ENCODE results near the gene TENM3. TPM values are rescaled to one million over a fixed set of nuclear protein-coding genes. Genes with fewer than 3 reads are reported as not detected.
A peak's percentile ranks its signal among the peaks of the same experiment; 100 is the strongest.

Gene TENM3
- total RNA-seq, 4 donors from 2014 or later: 0.64 to 5.5 (median 2.1) TPM

DNA sequence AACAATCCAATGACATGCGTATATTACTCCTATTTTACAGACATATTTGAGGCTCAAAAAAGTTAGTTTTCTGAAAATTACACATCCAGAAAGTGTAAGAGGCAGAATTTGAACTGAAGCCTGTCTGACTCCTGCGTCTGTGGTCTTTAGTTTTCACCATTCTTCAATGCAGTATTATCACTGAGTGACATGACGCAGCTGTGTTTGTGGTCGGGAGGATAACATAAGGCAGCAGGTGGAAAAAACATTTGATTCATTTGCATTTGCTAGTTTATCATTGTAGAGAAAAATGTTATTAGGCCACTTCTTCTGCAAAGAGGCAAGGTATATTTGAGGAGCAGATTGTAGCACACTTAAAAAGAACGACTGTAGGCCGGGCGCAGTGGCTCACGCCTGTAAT is 186.7 kb downstream of the TENM3 start:
- Histone ChIP-seq H3K27me3 (no peaks in the 10 kb centered on the region), H3K27ac (no peak overlapping the region), H3K9me3 (no peaks in the 10 kb centered on the region), H3K4me1 (no peaks in the 10 kb centered on the region), H3K4me3 (no peak overlapping the region), H3K36me3 (no peaks in the 10 kb centered on the region)
- WGBS, 2 donors: 78 to 86% methylated on average over 8 of the region's 8 CpGs
- no peak for DNase-seq
- intact Hi-C loops (cut with DNase I): no loop called here
- TF ChIP-seq POLR2A (IDR thresholded peaks at IDR 0.05): no peak
- TF ChIP-seq, protein P1, sequence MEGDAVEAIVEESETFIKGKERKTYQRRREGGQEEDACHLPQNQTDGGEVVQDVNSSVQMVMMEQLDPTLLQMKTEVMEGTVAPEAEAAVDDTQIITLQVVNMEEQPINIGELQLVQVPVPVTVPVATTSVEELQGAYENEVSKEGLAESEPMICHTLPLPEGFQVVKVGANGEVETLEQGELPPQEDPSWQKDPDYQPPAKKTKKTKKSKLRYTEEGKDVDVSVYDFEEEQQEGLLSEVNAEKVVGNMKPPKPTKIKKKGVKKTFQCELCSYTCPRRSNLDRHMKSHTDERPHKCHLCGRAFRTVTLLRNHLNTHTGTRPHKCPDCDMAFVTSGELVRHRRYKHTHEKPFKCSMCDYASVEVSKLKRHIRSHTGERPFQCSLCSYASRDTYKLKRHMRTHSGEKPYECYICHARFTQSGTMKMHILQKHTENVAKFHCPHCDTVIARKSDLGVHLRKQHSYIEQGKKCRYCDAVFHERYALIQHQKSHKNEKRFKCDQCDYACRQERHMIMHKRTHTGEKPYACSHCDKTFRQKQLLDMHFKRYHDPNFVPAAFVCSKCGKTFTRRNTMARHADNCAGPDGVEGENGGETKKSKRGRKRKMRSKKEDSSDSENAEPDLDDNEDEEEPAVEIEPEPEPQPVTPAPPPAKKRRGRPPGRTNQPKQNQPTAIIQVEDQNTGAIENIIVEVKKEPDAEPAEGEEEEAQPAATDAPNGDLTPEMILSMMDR (IDR thresholded peaks at IDR 0.05): no peak

DNA sequence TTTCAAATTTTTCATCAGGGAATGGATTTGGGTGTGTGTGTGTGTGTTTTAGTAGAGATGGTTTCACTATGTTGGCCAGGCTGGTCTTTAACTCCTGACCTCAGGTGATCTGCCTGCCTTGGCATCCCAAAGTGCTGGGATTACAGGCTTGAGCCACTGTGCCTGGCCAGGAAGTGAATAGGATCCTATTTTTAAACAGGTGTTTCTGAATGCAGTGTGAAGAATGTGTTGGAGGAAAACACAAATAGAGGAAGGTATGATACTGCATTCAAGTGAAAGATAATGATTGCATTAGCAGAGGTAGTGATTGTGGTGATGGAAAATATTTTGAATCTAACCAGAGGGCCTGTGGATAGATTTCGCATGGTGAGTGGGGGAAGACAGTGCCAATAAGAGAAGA is 189.6 kb downstream of the TENM3 start:
- no peaks in the 10 kb centered on the region for H3K9me3 ChIP-seq
- H3K4me1 ChIP-seq: no peaks in the 10 kb centered on the region
- WGBS, 2 donors: 80 to 90% methylated on average over 1 of the region's 1 CpG
- no peak overlapping the region for H3K27ac ChIP-seq
- intact Hi-C loops (cut with DNase I): no loop called here
- H3K4me3 ChIP-seq: no peak overlapping the region
- H3K36me3 ChIP-seq: no peaks in the 10 kb centered on the region
- DNase-seq: no peak
- H3K27me3 ChIP-seq: no peaks in the 10 kb centered on the region
- TF ChIP-seq, protein P1 (IDR thresholded peaks at IDR 0.05): no peak
- TF ChIP-seq POLR2A (IDR thresholded peaks at IDR 0.05): no peak

DNA sequence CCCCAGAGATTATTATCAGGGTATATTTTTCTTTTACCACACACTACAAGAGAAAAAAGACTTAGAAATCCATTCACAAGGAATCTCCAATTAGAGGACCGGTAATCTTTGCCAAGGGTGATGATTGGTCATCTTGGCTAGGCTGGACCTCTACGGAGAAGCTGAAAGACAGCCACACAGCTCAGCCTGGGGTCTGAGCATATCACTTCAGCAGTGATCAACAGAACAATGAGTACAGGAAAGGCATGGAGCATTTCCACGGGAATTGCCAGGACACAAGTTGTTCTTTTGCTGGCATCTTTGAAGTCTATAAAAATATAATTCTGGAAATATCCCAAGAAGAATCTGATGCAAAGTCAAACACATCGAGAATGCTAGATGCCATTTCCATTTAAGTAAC is 191.5 kb downstream of the TENM3 start:
- no peak overlapping the region for H3K27ac ChIP-seq

DNA sequence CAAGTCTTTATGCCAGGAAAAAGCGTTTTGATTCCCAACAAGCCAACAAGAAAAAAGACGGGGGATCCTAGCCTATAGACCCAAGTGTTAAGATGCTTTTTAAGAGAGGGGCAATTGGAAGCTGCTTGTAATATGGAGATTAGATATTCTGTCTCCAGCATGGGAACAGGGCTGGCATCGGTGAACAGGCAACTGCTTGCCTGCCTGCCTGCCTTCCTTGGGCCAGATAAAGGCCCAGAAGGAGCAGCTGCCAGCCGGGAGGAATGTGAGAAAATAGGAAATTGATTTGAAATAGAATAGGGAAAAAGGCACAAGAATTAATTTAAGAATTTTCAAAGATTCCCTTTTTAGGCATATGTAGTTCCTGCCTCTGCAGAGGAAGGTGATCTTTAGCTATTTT is 192.2 kb downstream of the TENM3 start:
- H3K4me1 ChIP-seq: no peaks in the 10 kb centered on the region
- intact Hi-C loops (cut with DNase I): no loop called here
- H3K4me3 ChIP-seq: no peak overlapping the region
- H3K36me3 ChIP-seq: no peaks in the 10 kb centered on the region
- no peak for DNase-seq
- H3K27me3 ChIP-seq: no peaks in the 10 kb centered on the region
- H3K27ac ChIP-seq: no peak overlapping the region
- 73 to 80% methylated on average over 4 of the region's 4 CpGs for WGBS, 2 donors
- no peak for TF ChIP-seq POLR2A (IDR thresholded peaks at IDR 0.05)
- no peaks in the 10 kb centered on the region for H3K9me3 ChIP-seq

More for the DNA sequence above, 191.5 kb downstream of the TENM3 start:
- no peaks in the 10 kb centered on the region for H3K9me3 ChIP-seq
- H3K4me3 ChIP-seq: no peak overlapping the region
- no peaks in the 10 kb centered on the region for H3K4me1 ChIP-seq
- no peaks in the 10 kb centered on the region for H3K27me3 ChIP-seq
- intact Hi-C loops (cut with DNase I): no loop called here
- TF ChIP-seq POLR2A (IDR thresholded peaks at IDR 0.05): no peak
- TF ChIP-seq, protein P1 (IDR thresholded peaks at IDR 0.05): no peak
- H3K36me3 ChIP-seq: no peaks in the 10 kb centered on the region
- WGBS, 2 donors: 58 to 60% methylated on average over 4 of the region's 4 CpGs
- no peak for DNase-seq

DNA sequence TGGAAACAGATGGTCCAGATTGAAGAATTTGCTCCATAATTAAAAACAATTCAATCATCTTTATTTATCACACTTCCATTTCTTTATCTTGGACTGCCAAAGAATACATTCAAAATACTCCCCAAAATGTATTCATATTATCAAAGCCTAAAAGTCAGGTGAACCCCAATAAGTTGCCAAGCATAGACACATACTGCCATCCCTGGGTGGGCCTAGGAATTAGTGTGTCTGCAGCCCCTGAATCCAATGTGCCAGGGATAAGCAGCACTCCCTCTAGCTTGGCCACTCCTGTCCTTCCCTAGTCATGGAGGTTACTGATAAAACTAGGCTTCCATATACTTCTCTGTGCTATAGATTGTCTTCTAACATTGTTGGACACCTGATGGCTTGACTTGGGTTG is 199.9 kb downstream of the TENM3 start:
- intact Hi-C loops (cut with DNase I): no loop called here
- Histone ChIP-seq H3K4me1 (peaks cover 0 to 5% (median 0%) of the 10 kb centered on the region in 3 donors), H3K4me3 (no peak overlapping the region), H3K27me3 (peaks cover 0 to 16% (median 0%) of the 10 kb centered on the region in 4 donors), H3K36me3 (no peaks in the 10 kb centered on the region), H3K27ac (no peak overlapping the region), H3K9me3 (no peaks in the 10 kb centered on the region)
- no peak for TF ChIP-seq POLR2A (IDR thresholded peaks at IDR 0.05)
- TF ChIP-seq, protein P1 (IDR thresholded peaks at IDR 0.05): no peak
- no peak for DNase-seq

DNA sequence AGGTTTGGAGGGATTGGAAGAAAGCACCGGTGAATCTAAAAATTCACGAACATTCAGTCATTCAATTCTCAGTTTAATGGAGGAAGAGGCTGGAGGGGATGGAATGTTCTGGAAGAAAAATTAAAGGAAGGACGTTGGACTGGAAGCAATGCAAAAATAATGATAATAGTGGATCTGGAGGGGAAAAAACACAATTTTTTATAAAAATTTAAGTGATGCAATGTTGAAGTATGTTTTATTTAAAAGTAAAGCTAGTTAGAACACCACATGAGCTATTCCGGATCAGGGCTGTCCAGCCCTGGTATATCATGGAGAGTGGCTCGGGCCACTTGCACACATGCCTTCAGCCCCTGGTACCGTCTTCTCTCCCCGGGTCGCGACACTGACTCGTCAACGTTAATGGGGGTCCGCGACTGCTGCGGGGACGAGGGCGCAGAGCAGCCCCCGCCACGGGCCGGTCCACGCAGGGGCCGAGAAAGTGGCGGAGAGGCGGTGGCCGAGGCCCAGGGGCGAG is 204.6 kb downstream of the TENM3 start:
- Histone ChIP-seq H3K4me3 (peak overlapping the region; percentile 56 to 83 (median 68)), H3K27ac (peak overlapping the region in 3 of 4 donors; percentile 32 to 71 (median 38)), H3K27me3 (peaks cover 0 to 63% (median 2%) of the 10 kb centered on the region in 4 donors), H3K36me3 (no peaks in the 10 kb centered on the region), H3K9me3 (no peaks in the 10 kb centered on the region), H3K4me1 (peaks cover 4 to 24% (median 10%) of the 10 kb centered on the region in 3 donors)
- no peak for DNase-seq
- intact Hi-C loops (cut with DNase I): no loop called here
- WGBS, 2 donors: 10 to 25% methylated on average over 9 to 11 of the region's 25 CpGs
- no peak for TF ChIP-seq POLR2A (IDR thresholded peaks at IDR 0.05)
- TF ChIP-seq, protein P1 (IDR thresholded peaks at IDR 0.05): no peak

All from esophagus squamous epithelium (tissue), 5 donors.